Mucosa of descending colon (tissue), 3 donors: Measurements from ENCODE around the gene TWNK. TPM values are rescaled to one million over a fixed set of nuclear protein-coding genes. Genes with fewer than 3 reads are reported as not detected.

ENCODE experiments used
- ATAC-seq: fragments of 200-7000 bp; cut with Tn5 transposase; one replicate; pipeline ENCODE4 v1.9.1; 2020; ENCODE audit warnings: mild to moderate bottlenecking, moderate library complexity
- DNase-seq, 3 donors: peaks; one replicate each; pipeline ENCODE4 v3.0.0-alpha.2; 2020
- H3K36me3 ChIP-seq: fragments of 200-600 bp; one replicate; pipeline ENCODE4 v1.8.0; 2021; ENCODE audit warnings: low read depth, mild to moderate bottlenecking
- H3K4me1 ChIP-seq: fragments of 200-600 bp; one replicate; pipeline ENCODE4 v1.8.0; 2021; ENCODE audit warnings: low read depth, mild to moderate bottlenecking
- H3K4me3 ChIP-seq: fragments of 200-600 bp; one replicate; pipeline ENCODE4 v1.8.0; 2021; ENCODE audit warnings: mild to moderate bottlenecking
- H3K9me3 ChIP-seq: fragments of 200-600 bp; one replicate; pipeline ENCODE4 v1.8.0; 2021; ENCODE audit warnings: mild to moderate bottlenecking
- intact Hi-C, 2 donors: fragments of 100-400 bp; cut with DNase I in 1 of 2; cut with micrococcal nuclease in 1 of 2; formaldehyde crosslinking; loops; one replicate each; pipeline versions ENCODE4 v1.11.0 to v1.11.1; 2022; cut with DNase I, micrococcal nuclease
- long read RNA-seq, 2 donors: library from polyadenylated mRNA; unstranded; transcript quantifications; one replicate each; pipeline ENCODE4 v2.0.0, GENCODE V29; 2019 to 2021
- total RNA-seq, 3 donors: library from RNA; stranded (reverse); fragmentation: NEBNext Ultra II Directional in 2 of 3; extraction: Animal tissue kit (Norgen Biotek cat#: 25700) in 2 of 3; gene quantifications; one replicate each; pipeline versions ENCODE4 v1.2.1 to v1.2.4, GENCODE V29; 2021 to 2023
- TF ChIP-seq, protein P1 (sequence below): fragments of 200-600 bp; IDR thresholded peaks from one replicate; pipeline ENCODE4 v1.8.0; 2022; ENCODE audit warnings: antibody characterized with exemption, mild to moderate bottlenecking
- donor health status: DM: no; HTN: no; CAD: no; lungs with moderate emphysema.
- donor health status: DM: no; HTN: no; CAD: no.
- donor health status: DM: no; HTN: yes; CAD: no.

The TWNK gene
- total RNA-seq: 1 to 10 TPM; 6.0 to 7.8 (median 7.0) TPM
- long read RNA-seq, donor 1, transcript TWNK-201 (5 exons, 3,621 nt): major isoform, 5 of 10 reads
- long read RNA-seq, donor 1, partial matches to known transcripts: 0 of 10 reads
- long read RNA-seq, donor 1, other reads (novel, unspliced or antisense): 2 of 10 reads
- long read RNA-seq, donor 2: 0 reads

- no peaks in the 10 kb centered on the region for H3K9me3 ChIP-seq
- H3K36me3 ChIP-seq: no peaks in the 10 kb centered on the region
- intact Hi-C loops: no loop called here
- peak; percentile 93 for ATAC-seq
- H3K4me1 ChIP-seq: peaks cover 23% of the 10 kb centered on the region
- peak within 1 kb of the TSS; percentile 87 for H3K4me3 ChIP-seq
- TF ChIP-seq, protein P1, sequence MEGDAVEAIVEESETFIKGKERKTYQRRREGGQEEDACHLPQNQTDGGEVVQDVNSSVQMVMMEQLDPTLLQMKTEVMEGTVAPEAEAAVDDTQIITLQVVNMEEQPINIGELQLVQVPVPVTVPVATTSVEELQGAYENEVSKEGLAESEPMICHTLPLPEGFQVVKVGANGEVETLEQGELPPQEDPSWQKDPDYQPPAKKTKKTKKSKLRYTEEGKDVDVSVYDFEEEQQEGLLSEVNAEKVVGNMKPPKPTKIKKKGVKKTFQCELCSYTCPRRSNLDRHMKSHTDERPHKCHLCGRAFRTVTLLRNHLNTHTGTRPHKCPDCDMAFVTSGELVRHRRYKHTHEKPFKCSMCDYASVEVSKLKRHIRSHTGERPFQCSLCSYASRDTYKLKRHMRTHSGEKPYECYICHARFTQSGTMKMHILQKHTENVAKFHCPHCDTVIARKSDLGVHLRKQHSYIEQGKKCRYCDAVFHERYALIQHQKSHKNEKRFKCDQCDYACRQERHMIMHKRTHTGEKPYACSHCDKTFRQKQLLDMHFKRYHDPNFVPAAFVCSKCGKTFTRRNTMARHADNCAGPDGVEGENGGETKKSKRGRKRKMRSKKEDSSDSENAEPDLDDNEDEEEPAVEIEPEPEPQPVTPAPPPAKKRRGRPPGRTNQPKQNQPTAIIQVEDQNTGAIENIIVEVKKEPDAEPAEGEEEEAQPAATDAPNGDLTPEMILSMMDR: no peak
- DNase-seq: peak; percentile 90 to 93 (median 90)
Observed at GRCh38 chr10:100986952-100987684, at the start of gene TWNK, which contains the start of gene MRPL43. Gene TWNK, plus strand, starts transcription at chr10:100987543. Its CDS starts 668 bp downstream, at chr10:100988211. Gene MRPL43, minus strand, starts transcription at chr10:100987497. Its CDS starts 54 bp downstream, at chr10:100987443.

DNA sequence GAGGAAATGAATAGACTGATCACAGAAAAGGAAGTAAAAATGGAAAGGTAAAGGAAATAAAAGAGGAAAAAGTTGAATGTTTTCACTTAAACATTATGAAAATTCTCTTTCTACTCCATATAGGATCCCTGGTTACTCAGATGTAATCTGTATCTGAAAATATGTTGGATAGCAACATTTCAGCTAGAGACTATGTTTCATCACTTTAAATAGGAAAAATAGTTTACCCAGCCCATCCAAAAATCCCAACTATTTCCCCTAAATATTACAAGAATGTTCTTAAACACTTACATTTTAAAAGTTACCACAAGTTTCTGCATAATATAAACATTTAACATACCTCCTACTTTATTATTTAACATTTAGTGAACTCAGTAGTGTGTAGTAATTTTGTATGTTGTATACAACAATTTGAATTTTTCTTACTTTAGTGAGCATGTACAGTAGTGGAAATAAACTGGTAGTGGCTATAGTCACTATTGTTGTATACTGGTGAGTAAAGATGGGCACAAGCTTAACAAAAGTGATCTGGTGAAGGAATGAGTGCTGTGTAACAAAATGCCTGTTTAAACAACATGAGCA lies 47.5 kb upstream of the TWNK start:
- H3K4me1 ChIP-seq: no peaks in the 10 kb centered on the region
- H3K4me3 ChIP-seq: no peak overlapping the region
- TF ChIP-seq, protein P1: no peak
- H3K9me3 ChIP-seq: no peaks in the 10 kb centered on the region
- intact Hi-C loops: no loop called here
- no peak for DNase-seq
- H3K36me3 ChIP-seq: peaks cover 7% of the 10 kb centered on the region
- ATAC-seq: no peak

- H3K4me3 ChIP-seq: no peak overlapping the region
- ATAC-seq (no peak), DNase-seq (no peak)
- no peaks in the 10 kb centered on the region for H3K4me1 ChIP-seq
- no peaks in the 10 kb centered on the region for H3K9me3 ChIP-seq
- intact Hi-C loops: no loop called here
- TF ChIP-seq, protein P1: no peak
- H3K36me3 ChIP-seq: peaks cover 7% of the 10 kb centered on the region
Observed at GRCh38 chr10:100942229-100942628, 45.1 kb upstream of the TWNK start.

GRCh38 chr10:100943508-100943907 lies 43.8 kb upstream of the TWNK start:
- ATAC-seq (no peak), DNase-seq (no peak)
- H3K9me3 ChIP-seq: no peaks in the 10 kb centered on the region
- peaks cover 8% of the 10 kb centered on the region for H3K36me3 ChIP-seq
- H3K4me3 ChIP-seq: no peak overlapping the region
- TF ChIP-seq, protein P1: no peak
- no peaks in the 10 kb centered on the region for H3K4me1 ChIP-seq
- intact Hi-C loops: no loop called here

- no peaks in the 10 kb centered on the region for H3K9me3 ChIP-seq
- TF ChIP-seq, protein P1: no peak
- no peak for DNase-seq
- H3K36me3 ChIP-seq: peaks cover 5% of the 10 kb centered on the region
- intact Hi-C loops: no loop called here
- no peak for ATAC-seq
- no peak overlapping the region for H3K4me3 ChIP-seq
- H3K4me1 ChIP-seq: no peaks in the 10 kb centered on the region
Observed at GRCh38 chr10:100945754-100946153, 41.6 kb upstream of the TWNK start.
